ENCODE measurements around the gene PSME2. TPM values are rescaled to one million over a fixed set of nuclear protein-coding genes. Genes with fewer than 3 reads are reported as not detected.

PSME2 gene
- total and polyA plus RNA-seq, 9 of the 15 experiments (the other 6 are each of a cell fraction or from before 2014, with no cell fraction given): 111 to 579 (median 159) TPM

DNA sequence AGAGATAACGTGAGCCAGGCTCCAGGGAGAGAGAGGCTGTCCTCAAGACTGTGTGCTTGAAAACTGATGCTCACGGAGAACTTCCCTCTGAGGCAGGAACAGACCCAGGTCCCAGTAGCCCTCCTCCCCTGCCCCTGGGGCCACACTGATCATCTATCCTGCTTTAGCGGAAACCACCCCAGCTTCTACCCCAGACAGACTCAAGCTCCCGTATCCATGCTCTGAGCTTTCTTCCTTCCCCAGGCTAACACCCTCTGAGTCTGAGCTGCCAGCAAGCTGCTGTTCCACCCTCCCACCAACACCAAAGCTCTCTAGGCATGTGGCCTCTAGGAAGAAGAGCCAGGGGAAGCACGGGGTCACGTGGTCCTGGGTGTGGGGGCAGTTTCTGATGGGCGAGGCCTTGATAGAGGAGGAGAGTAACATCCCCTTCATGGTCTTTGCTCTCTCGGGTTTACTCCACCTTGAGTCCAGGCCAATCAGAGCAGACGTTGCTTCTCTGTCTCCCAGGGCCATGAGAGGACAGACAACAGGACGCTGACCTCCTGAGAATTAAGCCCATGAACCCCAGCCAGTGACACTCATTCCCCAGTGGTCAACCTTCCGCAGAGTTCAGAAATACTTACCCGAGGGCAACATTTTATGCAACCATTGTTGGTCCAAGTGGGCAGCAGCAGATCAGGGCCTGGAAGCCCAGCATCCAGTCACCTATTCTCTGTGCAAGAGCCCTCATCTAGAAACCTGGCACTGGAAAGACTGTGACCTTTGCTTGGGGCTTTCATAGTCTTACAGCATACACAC is 50.9 kb downstream of the PSME2 start (continued):
- TF ChIP-seq, protein P1, sequence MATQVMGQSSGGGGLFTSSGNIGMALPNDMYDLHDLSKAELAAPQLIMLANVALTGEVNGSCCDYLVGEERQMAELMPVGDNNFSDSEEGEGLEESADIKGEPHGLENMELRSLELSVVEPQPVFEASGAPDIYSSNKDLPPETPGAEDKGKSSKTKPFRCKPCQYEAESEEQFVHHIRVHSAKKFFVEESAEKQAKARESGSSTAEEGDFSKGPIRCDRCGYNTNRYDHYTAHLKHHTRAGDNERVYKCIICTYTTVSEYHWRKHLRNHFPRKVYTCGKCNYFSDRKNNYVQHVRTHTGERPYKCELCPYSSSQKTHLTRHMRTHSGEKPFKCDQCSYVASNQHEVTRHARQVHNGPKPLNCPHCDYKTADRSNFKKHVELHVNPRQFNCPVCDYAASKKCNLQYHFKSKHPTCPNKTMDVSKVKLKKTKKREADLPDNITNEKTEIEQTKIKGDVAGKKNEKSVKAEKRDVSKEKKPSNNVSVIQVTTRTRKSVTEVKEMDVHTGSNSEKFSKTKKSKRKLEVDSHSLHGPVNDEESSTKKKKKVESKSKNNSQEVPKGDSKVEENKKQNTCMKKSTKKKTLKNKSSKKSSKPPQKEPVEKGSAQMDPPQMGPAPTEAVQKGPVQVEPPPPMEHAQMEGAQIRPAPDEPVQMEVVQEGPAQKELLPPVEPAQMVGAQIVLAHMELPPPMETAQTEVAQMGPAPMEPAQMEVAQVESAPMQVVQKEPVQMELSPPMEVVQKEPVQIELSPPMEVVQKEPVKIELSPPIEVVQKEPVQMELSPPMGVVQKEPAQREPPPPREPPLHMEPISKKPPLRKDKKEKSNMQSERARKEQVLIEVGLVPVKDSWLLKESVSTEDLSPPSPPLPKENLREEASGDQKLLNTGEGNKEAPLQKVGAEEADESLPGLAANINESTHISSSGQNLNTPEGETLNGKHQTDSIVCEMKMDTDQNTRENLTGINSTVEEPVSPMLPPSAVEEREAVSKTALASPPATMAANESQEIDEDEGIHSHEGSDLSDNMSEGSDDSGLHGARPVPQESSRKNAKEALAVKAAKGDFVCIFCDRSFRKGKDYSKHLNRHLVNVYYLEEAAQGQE (IDR thresholded peaks at IDR 0.05; ENCODE audit: borderline replicate concordance): peak; percentile 55
- TF ChIP-seq, protein P1 (CRISPR knock-in tag; IDR thresholded peaks at IDR 0.05; ENCODE audit: low read depth): no peak
- TF ChIP-seq MTA1 (IDR thresholded peaks at IDR 0.05; ENCODE audit: borderline replicate concordance) (no peak), DPF2 (IDR thresholded peaks at IDR 0.05) (peak; percentile 41; the same call in 1 of the 2 replicates), JUNB (CRISPR knock-in tag; conservative IDR thresholded peaks at IDR 0.05) (no peak), PPARD (CRISPR knock-in tag; IDR thresholded peaks at IDR 0.05) (no peak), HMGN3 (IDR thresholded peaks at IDR 0.05; ENCODE audit: borderline replicate concordance, extremely low read depth, insufficient read length, low read depth, low read length) (no peak), HDAC2 (IDR thresholded peaks at IDR 0.05) (0 out of 2 replicates have a peak, but pooled peaks have one; percentile 24), ZSCAN29 (IDR thresholded peaks at IDR 0.05) (no peak), ZNF766 (CRISPR knock-in tag; conservative IDR thresholded peaks at IDR 0.05) (no peak), NCOA1 (IDR thresholded peaks at IDR 0.05; ENCODE audit: low read depth) (no peak)
- TF ChIP-seq, protein P2, sequence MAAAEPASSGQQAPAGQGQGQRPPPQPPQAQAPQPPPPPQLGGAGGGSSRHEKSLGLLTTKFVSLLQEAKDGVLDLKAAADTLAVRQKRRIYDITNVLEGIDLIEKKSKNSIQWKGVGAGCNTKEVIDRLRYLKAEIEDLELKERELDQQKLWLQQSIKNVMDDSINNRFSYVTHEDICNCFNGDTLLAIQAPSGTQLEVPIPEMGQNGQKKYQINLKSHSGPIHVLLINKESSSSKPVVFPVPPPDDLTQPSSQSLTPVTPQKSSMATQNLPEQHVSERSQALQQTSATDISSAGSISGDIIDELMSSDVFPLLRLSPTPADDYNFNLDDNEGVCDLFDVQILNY (CRISPR knock-in tag; IDR thresholded peaks at IDR 0.05): no peak
- TF ChIP-seq, protein P3, sequence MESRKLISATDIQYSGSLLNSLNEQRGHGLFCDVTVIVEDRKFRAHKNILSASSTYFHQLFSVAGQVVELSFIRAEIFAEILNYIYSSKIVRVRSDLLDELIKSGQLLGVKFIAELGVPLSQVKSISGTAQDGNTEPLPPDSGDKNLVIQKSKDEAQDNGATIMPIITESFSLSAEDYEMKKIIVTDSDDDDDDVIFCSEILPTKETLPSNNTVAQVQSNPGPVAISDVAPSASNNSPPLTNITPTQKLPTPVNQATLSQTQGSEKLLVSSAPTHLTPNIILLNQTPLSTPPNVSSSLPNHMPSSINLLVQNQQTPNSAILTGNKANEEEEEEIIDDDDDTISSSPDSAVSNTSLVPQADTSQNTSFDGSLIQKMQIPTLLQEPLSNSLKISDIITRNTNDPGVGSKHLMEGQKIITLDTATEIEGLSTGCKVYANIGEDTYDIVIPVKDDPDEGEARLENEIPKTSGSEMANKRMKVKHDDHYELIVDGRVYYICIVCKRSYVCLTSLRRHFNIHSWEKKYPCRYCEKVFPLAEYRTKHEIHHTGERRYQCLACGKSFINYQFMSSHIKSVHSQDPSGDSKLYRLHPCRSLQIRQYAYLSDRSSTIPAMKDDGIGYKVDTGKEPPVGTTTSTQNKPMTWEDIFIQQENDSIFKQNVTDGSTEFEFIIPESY (CRISPR knock-in tag; IDR thresholded peaks at IDR 0.05): no peak
- TF ChIP-seq, protein P4, sequence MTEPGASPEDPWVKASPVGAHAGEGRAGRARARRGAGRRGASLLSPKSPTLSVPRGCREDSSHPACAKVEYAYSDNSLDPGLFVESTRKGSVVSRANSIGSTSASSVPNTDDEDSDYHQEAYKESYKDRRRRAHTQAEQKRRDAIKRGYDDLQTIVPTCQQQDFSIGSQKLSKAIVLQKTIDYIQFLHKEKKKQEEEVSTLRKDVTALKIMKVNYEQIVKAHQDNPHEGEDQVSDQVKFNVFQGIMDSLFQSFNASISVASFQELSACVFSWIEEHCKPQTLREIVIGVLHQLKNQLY (CRISPR knock-in tag; conservative IDR thresholded peaks at IDR 0.05): no peak
- TF ChIP-seq, protein P5, sequence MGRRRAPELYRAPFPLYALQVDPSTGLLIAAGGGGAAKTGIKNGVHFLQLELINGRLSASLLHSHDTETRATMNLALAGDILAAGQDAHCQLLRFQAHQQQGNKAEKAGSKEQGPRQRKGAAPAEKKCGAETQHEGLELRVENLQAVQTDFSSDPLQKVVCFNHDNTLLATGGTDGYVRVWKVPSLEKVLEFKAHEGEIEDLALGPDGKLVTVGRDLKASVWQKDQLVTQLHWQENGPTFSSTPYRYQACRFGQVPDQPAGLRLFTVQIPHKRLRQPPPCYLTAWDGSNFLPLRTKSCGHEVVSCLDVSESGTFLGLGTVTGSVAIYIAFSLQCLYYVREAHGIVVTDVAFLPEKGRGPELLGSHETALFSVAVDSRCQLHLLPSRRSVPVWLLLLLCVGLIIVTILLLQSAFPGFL (CRISPR knock-in tag; IDR thresholded peaks at IDR 0.05): no peak

Data from K562 (cell line).